ENCODE data around the gene CARMIL1. TPM values are rescaled to one million over a fixed set of nuclear protein-coding genes. Genes with fewer than 3 reads are reported as not detected.

CARMIL1 gene
- total and polyA plus RNA-seq, 12 donors = 9.2 to 36.2 (median 14.5) TPM

GRCh38 chr6:25498505-25498904, 219.3 kb downstream of the CARMIL1 start:
- H3K27me3 ChIP-seq = no peaks in the 10 kb centered on the region
- no peaks in the 10 kb centered on the region for H3K36me3 ChIP-seq (replicated peaks in 1 of 2)
- H3K4me1 ChIP-seq (replicated peaks in 1 of 2) = no peaks in the 10 kb centered on the region
- H3K4me3 ChIP-seq = no peak overlapping the region
- 79 to 87% (median 85%) methylated on average over 4 of the region's 4 CpGs for WGBS, 4 donors
- no peak for TF ChIP-seq CTCF (IDR thresholded peaks at IDR 0.05)
- TF ChIP-seq POLR2A (IDR thresholded peaks at IDR 0.05) = no peak
- intact Hi-C loops (cut with DNase I) = no loop called here
- no peaks in the 10 kb centered on the region for H3K9me3 ChIP-seq (replicated peaks in 1 of 3)
- DNase-seq = no peak
- H3K27ac ChIP-seq = no peak overlapping the region

GRCh38 chr6:25499615-25500235, 220.6 kb downstream of the CARMIL1 start:
- H3K4me1 ChIP-seq (replicated peaks in 1 of 2) = no peaks in the 10 kb centered on the region
- H3K4me3 ChIP-seq = no peak overlapping the region
- H3K36me3 ChIP-seq (replicated peaks in 1 of 2) = no peaks in the 10 kb centered on the region
- H3K9me3 ChIP-seq (replicated peaks in 1 of 3) = no peaks in the 10 kb centered on the region
- H3K27ac ChIP-seq = no peak overlapping the region
- 64 to 80% (median 77%) methylated on average over 3 of the region's 3 CpGs for WGBS, 4 donors
- no peaks in the 10 kb centered on the region for H3K27me3 ChIP-seq
- no peak for DNase-seq
- intact Hi-C loops (cut with DNase I) = no loop called here
- no peak for TF ChIP-seq POLR2A (IDR thresholded peaks at IDR 0.05)
- TF ChIP-seq CTCF (IDR thresholded peaks at IDR 0.05) = no peak

DNA sequence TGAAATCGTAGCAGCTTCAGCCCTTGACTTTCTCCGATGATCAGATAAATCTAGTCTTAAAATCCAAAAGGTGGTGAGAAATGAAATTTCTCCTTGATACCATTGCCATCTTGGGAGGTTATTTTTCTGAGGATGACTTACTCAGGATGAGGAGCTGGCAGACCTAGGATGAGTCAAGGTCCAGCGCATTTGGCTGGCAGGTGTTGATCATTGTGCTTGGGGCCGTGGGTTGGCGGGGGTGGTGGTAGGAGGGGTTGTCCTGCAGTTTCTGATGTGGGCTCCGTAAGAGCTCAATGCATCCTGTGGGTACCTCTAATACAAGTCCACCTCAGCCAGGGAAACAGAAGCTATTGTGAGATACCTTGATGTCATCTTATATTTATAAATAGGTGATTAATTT, 224.5 kb downstream of the CARMIL1 start:
- 88 to 97% (median 94%) methylated on average over 6 of the region's 6 CpGs for WGBS, 4 donors
- intact Hi-C loops (cut with DNase I) = no loop called here
- H3K4me3 ChIP-seq = no peak overlapping the region
- H3K4me1 ChIP-seq (replicated peaks in 1 of 2) = no peaks in the 10 kb centered on the region
- no peaks in the 10 kb centered on the region for H3K27me3 ChIP-seq
- no peak for DNase-seq
- H3K36me3 ChIP-seq (replicated peaks in 1 of 2) = no peaks in the 10 kb centered on the region
- H3K27ac ChIP-seq = no peak overlapping the region
- TF ChIP-seq POLR2A (IDR thresholded peaks at IDR 0.05) (no peak), CTCF (IDR thresholded peaks at IDR 0.05) (no peak)
- H3K9me3 ChIP-seq (replicated peaks in 1 of 3) = no peaks in the 10 kb centered on the region

GRCh38 chr6:25504661-25505060, 225.5 kb downstream of the CARMIL1 start:
- TF ChIP-seq CTCF (IDR thresholded peaks at IDR 0.05) (no peak), POLR2A (IDR thresholded peaks at IDR 0.05) (no peak)
- intact Hi-C loops (cut with DNase I) = no loop called here
- Histone ChIP-seq H3K4me3 (no peak overlapping the region), H3K27me3 (no peaks in the 10 kb centered on the region), H3K36me3 (replicated peaks in 1 of 2) (no peaks in the 10 kb centered on the region), H3K27ac (no peak overlapping the region), H3K9me3 (replicated peaks in 1 of 3) (no peaks in the 10 kb centered on the region), H3K4me1 (replicated peaks in 1 of 2) (no peaks in the 10 kb centered on the region)
- WGBS, 4 donors = 75 to 91% (median 84%) methylated on average over 4 of the region's 4 CpGs
- DNase-seq = no peak
